ENCODE results near the gene HSF2.

Gene HSF2

GRCh38 chr6:122399055-122399347 is 451 bp upstream of the HSF2 start:
- DNase-seq (ENCODE audit: low read depth): no peak

- DNase-seq (ENCODE audit: low read depth): no peak
Observed at GRCh38 chr6:122400121-122400450, 634 bp downstream of the HSF2 start.

GRCh38 chr6:122400462-122401089 is 1.1 kb downstream of the HSF2 start:
- DNase-seq (ENCODE audit: low read depth): no peak

- DNase-seq (ENCODE audit: low read depth): no peak
Observed at GRCh38 chr6:122401104-122401503, 1.7 kb downstream of the HSF2 start.

- no peak for DNase-seq (ENCODE audit: low read depth)
Observed at GRCh38 chr6:122404444-122404843, 5.0 kb downstream of the HSF2 start.

GRCh38 chr6:122405417-122405816 is 6.0 kb downstream of the HSF2 start:
- no peak for DNase-seq (ENCODE audit: low read depth)

GRCh38 chr6:122406187-122406586 is 6.7 kb downstream of the HSF2 start:
- DNase-seq (ENCODE audit: low read depth): no peak

GRCh38 chr6:122407712-122408111 is 8.3 kb downstream of the HSF2 start:
- no peak for DNase-seq (ENCODE audit: low read depth)

GRCh38 chr6:122408240-122408639 is 8.8 kb downstream of the HSF2 start:
- no peak for DNase-seq (ENCODE audit: low read depth)

- no peak for DNase-seq (ENCODE audit: low read depth)
Observed at GRCh38 chr6:122408702-122409458, 9.4 kb downstream of the HSF2 start.

- no peak for DNase-seq (ENCODE audit: low read depth)
Observed at GRCh38 chr6:122412001-122412400, 12.5 kb downstream of the HSF2 start.

- no peak for DNase-seq (ENCODE audit: low read depth)
Observed at GRCh38 chr6:122416825-122417224, 17.4 kb downstream of the HSF2 start.

GRCh38 chr6:122422003-122422402 is 22.6 kb downstream of the HSF2 start:
- DNase-seq (ENCODE audit: low read depth): no peak

- DNase-seq (ENCODE audit: low read depth): no peak
Observed at GRCh38 chr6:122422614-122423267, 23.3 kb downstream of the HSF2 start.

- no peak for DNase-seq (ENCODE audit: low read depth)
Observed at GRCh38 chr6:122423734-122424133, 24.3 kb downstream of the HSF2 start.

- no peak for DNase-seq (ENCODE audit: low read depth)
Observed at GRCh38 chr6:122426597-122426996, 27.1 kb downstream of the HSF2 start.

GRCh38 chr6:122428781-122429180 is 29.3 kb downstream of the HSF2 start:
- no peak for DNase-seq (ENCODE audit: low read depth)

- no peak for DNase-seq (ENCODE audit: low read depth)
Observed at GRCh38 chr6:122429323-122429722, 29.9 kb downstream of the HSF2 start.

GRCh38 chr6:122431780-122432179 is 32.3 kb downstream of the HSF2 start:
- DNase-seq (ENCODE audit: low read depth): no peak

GRCh38 chr6:122432816-122433215 is 33.4 kb downstream of the HSF2 start:
- no peak for DNase-seq (ENCODE audit: low read depth)

- no peak for DNase-seq (ENCODE audit: low read depth)
Observed at GRCh38 chr6:122438975-122439374, 39.5 kb downstream of the HSF2 start.

GRCh38 chr6:122445274-122445673 is 45.8 kb downstream of the HSF2 start:
- DNase-seq (ENCODE audit: low read depth): no peak

- no peak for DNase-seq (ENCODE audit: low read depth)
Observed at GRCh38 chr6:122449069-122449468, 49.6 kb downstream of the HSF2 start.

- no peak for DNase-seq (ENCODE audit: low read depth)
Observed at GRCh38 chr6:122452509-122452908, 53.1 kb downstream of the HSF2 start.
